Nephron (organoid): ENCODE results near the gene PRKAR2A.
"Not testable (repeated sequence)": the region's sequence is repeated elsewhere in the genome, so short reads cannot be mapped to it uniquely, and the experiment has no call there.

Experiments
- H3K27ac Mint-ChIP-seq, 3 experiments: 2 replicates each; pipeline ENCODE4 v1.8.0; 2020; ENCODE audit warnings: mixed read lengths in 3 of 3, mild to moderate bottlenecking in 2 of 3, moderate library complexity in 1 of 3
- H3K27me3 Mint-ChIP-seq: 2 replicates; pipeline ENCODE4 v1.8.0; 2021; ENCODE audit warnings: low read depth, mild to moderate bottlenecking, moderate library complexity, mixed read lengths
- H3K36me3 Mint-ChIP-seq: 2 replicates; pipeline ENCODE4 v1.8.0; 2020; ENCODE audit warnings: low read depth, mixed read lengths
- H3K4me1 Mint-ChIP-seq: 2 replicates; pipeline ENCODE4 v1.8.0; 2020; ENCODE audit warnings: mixed read lengths
- H3K4me3 Mint-ChIP-seq, 3 experiments: 2 replicates each; pipeline ENCODE4 v1.8.0; 2020; ENCODE audit warnings: mild to moderate bottlenecking in 3 of 3, mixed read lengths in 3 of 3, moderate library complexity in 2 of 3
- H3K9me3 Mint-ChIP-seq: 2 replicates; pipeline ENCODE4 v1.8.0; 2020; ENCODE audit warnings: mixed read lengths
- CTCF ChIP-seq, 3 experiments: fragments of 200-600 bp; sonication (generic); IDR thresholded peaks; one replicate each; pipeline ENCODE4 v1.5.0; 2021; ENCODE audit warnings: antibody characterized with exemption in 3 of 3; ENCODE audit not compliant: unreplicated experiment in 3 of 3

Gene PRKAR2A

GRCh38 chr3:48795997-48796732 is 51.5 kb downstream of the PRKAR2A start:
- H3K27me3 Mint-ChIP-seq = no peaks in the 10 kb centered on the region
- H3K36me3 Mint-ChIP-seq = peaks cover 4% of the 10 kb centered on the region
- H3K4me3 Mint-ChIP-seq = no peak overlapping the region
- H3K27ac Mint-ChIP-seq = peak overlapping the region; percentile 32 to 79 (median 37)
- no peak for TF ChIP-seq CTCF (IDR thresholded peaks at IDR 0.05; ENCODE audit: unreplicated experiment in 3 of 3)
- no peaks in the 10 kb centered on the region for H3K9me3 Mint-ChIP-seq
- peaks cover 16% of the 10 kb centered on the region for H3K4me1 Mint-ChIP-seq

- not testable (repeated sequence) for H3K27me3 Mint-ChIP-seq, H3K4me3 Mint-ChIP-seq, H3K9me3 Mint-ChIP-seq, H3K27ac Mint-ChIP-seq
- peaks cover 20% of the 10 kb centered on the region for H3K36me3 Mint-ChIP-seq
- H3K4me1 Mint-ChIP-seq = peaks cover 16% of the 10 kb centered on the region
Measured at GRCh38 chr3:48793484-48793883, 54.2 kb downstream of the PRKAR2A start.

GRCh38 chr3:48789665-48790064 is 58.0 kb downstream of the PRKAR2A start:
- TF ChIP-seq CTCF (IDR thresholded peaks at IDR 0.05; ENCODE audit: unreplicated experiment in 3 of 3) = no peak
- H3K9me3 Mint-ChIP-seq = no peaks in the 10 kb centered on the region
- no peak overlapping the region for H3K27ac Mint-ChIP-seq
- H3K4me3 Mint-ChIP-seq = no peak overlapping the region
- H3K4me1 Mint-ChIP-seq = peaks cover 2% of the 10 kb centered on the region
- H3K36me3 Mint-ChIP-seq = peaks cover 31% of the 10 kb centered on the region
- no peaks in the 10 kb centered on the region for H3K27me3 Mint-ChIP-seq

- peaks cover 7% of the 10 kb centered on the region for H3K4me1 Mint-ChIP-seq
- peaks cover 36% of the 10 kb centered on the region for H3K36me3 Mint-ChIP-seq
- H3K27ac Mint-ChIP-seq = no peak overlapping the region
- no peaks in the 10 kb centered on the region for H3K9me3 Mint-ChIP-seq
- no peak overlapping the region for H3K4me3 Mint-ChIP-seq
- TF ChIP-seq CTCF (IDR thresholded peaks at IDR 0.05; ENCODE audit: unreplicated experiment in 3 of 3) = no peak
- no peaks in the 10 kb centered on the region for H3K27me3 Mint-ChIP-seq
Measured at GRCh38 chr3:48788544-48789162, 59.0 kb downstream of the PRKAR2A start.

- H3K4me1 Mint-ChIP-seq = peaks cover 7% of the 10 kb centered on the region
- H3K27me3 Mint-ChIP-seq = no peaks in the 10 kb centered on the region
- peaks cover 31% of the 10 kb centered on the region for H3K36me3 Mint-ChIP-seq
- H3K9me3 Mint-ChIP-seq = no peaks in the 10 kb centered on the region
- H3K27ac Mint-ChIP-seq = peak overlapping the region in 2 of 3 experiments; percentile 1 to 48
- no peak overlapping the region for H3K4me3 Mint-ChIP-seq
- no peak for TF ChIP-seq CTCF (IDR thresholded peaks at IDR 0.05; ENCODE audit: unreplicated experiment in 3 of 3)
Measured at GRCh38 chr3:48784426-48785120, 63.1 kb downstream of the PRKAR2A start.

GRCh38 chr3:48783304-48783703 is 64.4 kb downstream of the PRKAR2A start:
- peaks cover 23% of the 10 kb centered on the region for H3K36me3 Mint-ChIP-seq
- no peak overlapping the region for H3K4me3 Mint-ChIP-seq
- no peak overlapping the region for H3K27ac Mint-ChIP-seq
- no peaks in the 10 kb centered on the region for H3K9me3 Mint-ChIP-seq
- H3K27me3 Mint-ChIP-seq = no peaks in the 10 kb centered on the region
- no peak for TF ChIP-seq CTCF (IDR thresholded peaks at IDR 0.05; ENCODE audit: unreplicated experiment in 3 of 3)
- H3K4me1 Mint-ChIP-seq = peaks cover 7% of the 10 kb centered on the region
